Anterior cingulate cortex (tissue), 58 donors: ENCODE results near the gene RENBP.
"Not testable (repeated sequence)": the region's sequence is repeated elsewhere in the genome, so short reads cannot be mapped to it uniquely, and the experiment has no call there.

Source experiments
- DNase-seq, 58 donors: peaks; one replicate each; lab custom pipeline; 2025; lab: John Stamatoyannopoulos, UW

Gene RENBP

DNA sequence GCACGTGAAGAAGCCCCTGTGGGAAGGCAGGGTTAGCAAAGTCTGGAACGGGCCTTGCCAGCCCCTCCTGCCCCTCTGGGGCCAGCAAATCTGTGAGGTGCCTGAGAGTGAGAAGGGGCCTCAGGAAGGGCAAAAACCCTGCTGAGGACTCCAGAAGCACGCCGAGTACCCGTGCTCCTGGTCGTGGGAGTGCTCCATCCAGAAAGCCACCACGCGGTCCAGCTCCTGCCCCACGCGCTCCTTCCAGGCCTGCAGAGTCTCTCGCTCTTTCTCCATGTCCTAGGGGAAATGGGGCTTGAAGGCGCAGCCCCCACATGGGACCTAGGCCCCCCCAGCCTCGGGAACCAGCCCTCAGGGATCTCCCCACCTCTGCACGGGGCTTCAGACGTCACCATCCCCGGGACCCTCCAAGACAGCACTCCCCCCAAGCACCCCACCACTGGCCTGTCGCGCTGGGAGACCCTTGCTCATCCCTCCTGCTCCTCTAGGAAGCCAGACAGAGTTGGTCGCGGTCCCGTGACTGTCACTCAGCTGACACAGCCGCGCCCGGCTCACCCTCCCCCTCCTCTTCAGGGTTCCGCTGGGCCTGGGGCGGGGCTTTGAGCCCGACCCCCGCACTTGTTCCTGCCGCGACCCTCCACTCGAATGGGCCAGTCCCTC, at the start of gene RENBP:
RENBP (minus strand) TSS at position 504 of the 660 bp plus-strand sequence; CDS start at position 471, 33 bp downstream.
- DNase-seq: peak in 35 of 58 donors; percentile 3 to 61 (median 25)

DNA sequence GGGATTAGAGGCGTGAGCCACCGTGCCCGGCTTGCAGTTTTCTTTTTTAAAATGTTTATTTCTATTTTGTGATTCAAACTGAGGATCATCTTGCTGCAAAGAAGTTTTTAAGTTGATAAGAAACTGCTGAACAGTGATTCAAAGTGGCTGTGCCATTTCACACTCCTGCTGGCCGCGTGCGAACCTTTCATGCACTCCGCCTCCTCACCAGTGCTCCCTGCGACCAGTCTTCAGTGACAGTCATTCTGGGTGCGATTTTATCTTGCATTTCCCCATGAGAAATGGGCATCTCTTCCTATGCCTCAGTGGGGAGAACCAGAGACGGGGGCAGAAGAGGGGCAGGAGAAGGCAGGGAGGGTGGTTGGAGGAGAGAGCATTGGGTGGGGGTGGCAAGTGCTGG, 49.5 kb upstream of the RENBP start:
- no peak for DNase-seq

GRCh38 chrX:153993079-153993478, 48.6 kb upstream of the RENBP start:
- no peak for DNase-seq

- DNase-seq: no peak
Measured at GRCh38 chrX:153992180-153992579, 47.7 kb upstream of the RENBP start.

DNA sequence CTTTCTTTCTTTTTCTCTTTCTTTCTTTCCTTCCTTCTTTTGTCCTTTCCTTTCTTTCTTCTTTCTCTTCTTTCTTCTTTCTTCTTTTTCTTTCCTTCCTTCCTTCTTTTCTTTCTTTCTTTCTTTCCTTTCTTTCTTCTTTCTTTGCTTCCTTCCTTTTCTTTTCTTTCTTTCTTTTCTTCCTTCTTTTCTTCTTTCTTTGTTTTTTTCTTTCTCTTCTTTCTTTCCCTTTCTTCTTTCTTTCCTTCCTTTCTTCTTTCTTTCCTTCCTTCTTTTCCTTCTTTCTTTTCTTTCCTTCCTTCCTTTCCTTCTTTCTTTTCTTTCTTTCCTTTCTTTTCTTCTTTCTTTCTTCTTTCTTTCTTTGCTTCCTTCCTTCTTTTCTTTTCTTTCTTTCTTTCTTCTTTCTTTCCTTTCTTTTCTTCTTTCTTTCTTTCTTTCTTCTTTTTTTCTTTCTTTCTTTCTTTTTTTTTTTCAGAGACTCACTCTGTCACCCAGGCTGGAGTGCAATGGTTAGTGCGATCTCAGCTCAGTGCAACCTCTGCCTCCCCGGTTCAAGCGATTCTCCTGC, 46.7 kb upstream of the RENBP start:
- DNase-seq: no peak

DNA sequence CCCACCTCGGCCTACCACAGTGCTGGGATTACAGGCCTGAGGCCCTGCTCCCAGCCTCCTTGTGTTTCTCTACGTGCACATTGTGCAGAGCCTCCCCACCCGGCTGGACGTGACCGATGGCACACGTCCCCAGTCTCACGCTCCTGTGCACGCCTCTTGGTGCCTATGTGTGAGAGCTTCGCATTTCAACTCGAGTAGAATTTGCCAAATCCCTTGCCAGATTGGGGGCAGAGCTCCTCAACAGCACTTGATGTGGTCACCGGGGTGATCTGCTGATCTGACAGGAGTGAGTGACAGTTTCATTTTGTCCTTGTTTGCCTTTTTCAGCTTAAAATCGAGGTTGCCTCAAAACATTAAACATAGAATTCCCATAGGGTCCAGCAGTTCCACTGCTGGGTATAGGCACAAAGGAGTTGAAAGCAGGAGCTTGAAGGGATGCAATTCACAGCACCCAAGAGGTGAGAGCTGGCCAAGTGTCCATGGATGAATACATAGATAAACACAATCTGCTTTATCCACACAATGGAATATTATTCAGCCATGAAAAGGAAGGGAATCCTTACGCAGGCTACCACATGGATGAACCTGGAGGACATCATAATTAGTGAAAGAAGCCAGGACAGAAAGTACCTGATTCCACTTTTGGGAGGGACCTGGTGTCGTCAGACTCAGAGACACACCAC, 45.7 kb upstream of the RENBP start:
- no peak for DNase-seq

- no peak for DNase-seq
Measured at GRCh38 chrX:153988493-153988892, 44.0 kb upstream of the RENBP start.

DNA sequence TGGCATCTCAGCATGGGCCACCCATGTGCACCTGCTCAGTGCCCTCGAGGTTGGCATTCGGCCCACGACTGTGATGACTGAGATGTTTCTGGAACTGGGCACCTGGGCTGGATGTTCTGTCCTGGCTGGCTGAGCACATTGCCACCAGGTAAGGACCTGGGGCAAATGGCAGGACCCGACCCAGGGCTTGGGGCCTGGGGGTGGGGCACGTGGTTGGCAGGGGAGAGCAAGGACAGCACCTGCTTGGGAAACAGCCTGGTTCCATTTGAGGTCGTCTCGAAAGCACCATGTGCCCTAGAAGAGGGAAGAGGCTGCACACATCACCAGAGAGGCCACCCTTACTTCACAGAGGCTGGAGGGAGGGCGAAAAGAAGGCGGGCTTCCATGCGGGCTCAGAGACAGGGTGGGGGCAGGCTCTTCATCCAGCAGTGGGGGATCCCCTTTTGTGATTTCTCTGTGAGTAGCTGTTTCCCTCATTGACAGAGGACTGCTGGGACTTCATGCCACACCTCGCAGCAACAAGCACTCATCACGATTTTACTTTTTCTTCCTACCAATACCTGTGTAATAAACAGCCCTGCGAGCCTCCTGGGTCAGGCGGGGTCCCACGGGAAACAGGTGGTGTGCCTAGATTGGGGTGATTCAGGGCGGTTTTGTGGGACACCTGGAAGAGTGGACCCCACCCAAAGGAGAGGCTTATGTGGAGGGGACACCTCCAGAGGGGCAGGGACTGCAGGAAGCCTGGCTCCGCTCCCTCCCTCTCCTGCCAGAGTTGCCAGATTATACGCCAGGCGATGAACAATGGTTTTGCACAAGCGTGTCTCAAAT, 40.1 kb upstream of the RENBP start:
- DNase-seq: no peak

DNA sequence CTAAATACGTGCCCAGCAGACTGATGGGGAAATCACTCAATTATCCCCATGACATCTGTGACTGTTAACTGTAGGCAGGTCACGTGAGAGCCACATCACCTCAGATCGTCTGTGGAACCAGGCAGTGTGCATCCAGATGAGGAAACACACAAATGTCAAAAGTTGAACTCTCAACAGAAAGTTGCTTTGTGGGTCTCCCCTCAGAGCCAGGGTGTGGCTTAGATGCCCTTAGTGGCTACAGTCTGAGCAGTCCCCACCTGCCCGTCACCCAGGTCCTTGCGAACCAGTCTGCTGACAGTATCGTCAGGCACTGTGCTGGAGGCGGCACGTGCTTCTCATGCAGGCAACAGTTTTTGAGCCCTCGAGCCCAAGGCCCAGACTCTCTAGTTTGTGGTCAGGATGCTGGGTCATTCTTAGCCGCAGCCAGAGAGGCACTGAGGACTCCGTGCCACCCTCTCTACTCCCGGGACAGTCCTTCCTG, 38.9 kb upstream of the RENBP start:
- DNase-seq: no peak

- peak in 3 of 58 donors; percentile 5 to 23 (median 5) for DNase-seq
Measured at GRCh38 chrX:153981771-153982533, 37.5 kb upstream of the RENBP start.

GRCh38 chrX:153981231-153981630, 36.8 kb upstream of the RENBP start:
- no peak for DNase-seq

GRCh38 chrX:153980394-153980793, 36.0 kb upstream of the RENBP start:
- DNase-seq: not testable (repeated sequence)

GRCh38 chrX:153974726-153975286, 30.4 kb upstream of the RENBP start:
- DNase-seq: no peak

- no peak for DNase-seq
Measured at GRCh38 chrX:153974003-153974725, 29.7 kb upstream of the RENBP start.

GRCh38 chrX:153973127-153974002, 28.9 kb upstream of the RENBP start:
- no peak for DNase-seq

DNA sequence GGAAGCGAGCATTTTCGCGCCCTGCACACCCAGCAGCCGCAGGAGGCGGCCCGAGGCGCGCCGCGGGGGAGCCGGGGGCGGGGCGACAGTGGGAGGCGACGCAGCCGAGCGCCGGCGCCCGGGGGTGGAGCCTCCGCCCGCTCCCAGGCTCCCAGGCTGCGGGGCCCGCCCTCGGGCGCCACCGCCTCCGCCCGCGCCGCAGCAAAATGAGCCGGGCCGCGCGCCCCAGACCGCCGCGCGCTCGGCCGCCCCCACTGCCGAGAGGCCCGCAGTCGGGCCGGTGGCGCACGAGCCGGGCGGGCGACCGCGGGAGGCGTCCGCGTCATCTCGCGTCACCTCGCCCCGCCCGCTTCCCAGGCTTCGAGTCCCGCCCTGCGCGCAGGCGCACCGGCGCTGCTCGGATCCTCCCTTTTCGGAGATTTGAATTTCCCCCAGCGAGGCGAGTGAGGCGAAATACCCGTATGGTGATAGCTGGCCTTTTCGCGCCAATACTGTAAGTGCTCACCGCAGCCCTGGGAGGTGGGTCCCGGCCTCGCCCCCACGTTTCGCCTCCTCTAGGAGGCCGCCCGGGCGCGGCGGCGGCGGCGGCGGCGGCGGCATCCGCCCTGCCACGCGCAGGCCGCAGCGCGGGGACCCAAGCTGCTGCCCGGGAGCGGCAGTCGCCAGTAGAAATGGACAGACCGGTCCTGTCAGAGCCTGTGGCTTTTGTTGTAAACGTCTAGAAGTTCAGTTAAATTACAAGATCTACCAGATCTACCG, 28.1 kb upstream of the RENBP start, which contains the start of gene TMEM187:
TMEM187 (plus strand) TSS at position 387 of the 759 bp plus-strand sequence. CDS start 9,309 bp downstream, outside the sequence.
- peak in 57 of 58 donors; percentile 9 to 94 (median 76) for DNase-seq
